Fibroblast of skin of left quadriceps (primary cell): ENCODE data around the gene TCF12.

ENCODE experiments used
- DNase-seq, 2 experiments: peaks; one replicate each; pipeline ENCODE4 v3.0.0-alpha.2; 2013; ENCODE audit warnings: low read depth in 2 of 2

The TCF12 gene

DNA sequence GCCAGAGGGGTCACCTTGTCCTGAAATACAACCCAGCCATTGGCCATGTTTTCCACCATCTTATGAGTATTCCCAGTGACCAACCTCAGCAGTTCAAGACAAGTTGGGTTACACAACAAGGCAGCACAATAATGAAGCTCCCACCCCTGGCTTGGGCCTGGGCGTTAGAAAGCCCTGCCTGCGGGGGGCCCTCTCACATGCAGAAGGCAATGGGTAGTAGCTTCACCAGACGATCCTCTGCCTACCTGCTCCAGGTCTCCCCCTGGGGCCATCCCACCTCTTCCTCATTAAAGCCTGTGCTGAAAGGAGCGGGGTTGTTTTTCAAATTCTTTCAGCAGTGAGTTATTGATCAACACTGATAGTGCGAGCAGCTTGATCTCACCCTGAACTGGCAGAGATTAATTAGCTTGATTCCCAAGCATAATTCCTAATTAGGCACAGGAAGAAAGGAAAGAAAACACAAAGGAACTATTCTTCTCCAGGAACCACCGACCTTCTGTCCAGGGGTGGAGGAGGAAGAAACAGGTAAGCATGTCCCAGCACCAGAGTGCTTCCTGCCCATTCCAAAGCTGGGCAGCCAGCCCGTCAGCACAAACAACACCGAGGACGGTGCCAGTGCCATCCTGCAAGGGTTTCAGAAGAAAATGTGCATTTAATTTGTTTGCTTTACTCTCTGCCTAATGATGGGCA, 378.2 kb downstream of the TCF12 start:
- no peak for DNase-seq

DNA sequence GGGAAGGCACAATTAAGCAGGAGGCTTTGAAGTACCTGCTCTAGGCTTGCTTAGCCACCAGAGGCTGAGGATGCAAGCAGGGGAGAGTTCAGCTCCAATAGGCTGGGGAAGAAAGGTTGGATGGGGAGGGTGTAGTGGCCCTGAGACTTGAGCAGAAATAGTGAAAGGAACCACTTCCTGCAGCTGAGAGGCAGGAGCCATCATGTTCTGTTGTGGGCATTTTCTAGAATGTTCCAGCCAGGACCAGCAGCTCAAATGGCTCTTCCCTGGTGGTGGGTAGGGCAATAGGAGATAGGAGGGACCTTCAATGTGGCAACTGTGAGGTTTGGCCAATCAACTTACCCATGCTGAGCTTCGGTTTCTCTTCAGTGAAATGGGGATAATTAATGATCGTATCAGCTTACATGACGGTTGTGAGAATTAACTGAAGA, 378.7 kb downstream of the TCF12 start:
- DNase-seq: no peak

DNA sequence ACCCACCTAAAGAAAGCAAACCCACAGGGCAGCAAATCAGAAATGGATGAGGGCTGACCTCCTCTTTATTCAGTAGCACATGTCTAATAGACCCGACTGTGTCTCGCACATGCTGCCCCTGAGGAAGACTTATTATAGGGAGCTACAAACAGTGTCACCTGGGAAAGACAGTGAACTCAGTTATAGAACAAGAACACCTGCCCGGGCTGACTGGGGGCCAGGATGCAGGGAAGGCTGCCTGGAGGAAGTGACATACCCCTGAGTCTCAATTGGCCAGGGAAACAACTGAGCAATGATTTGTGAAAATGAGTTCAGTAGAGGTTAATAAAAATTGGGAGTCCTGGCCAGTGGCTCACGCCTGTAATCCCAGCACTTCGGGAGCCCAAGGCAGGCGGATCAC, 379.2 kb downstream of the TCF12 start:
- no peak for DNase-seq

DNA sequence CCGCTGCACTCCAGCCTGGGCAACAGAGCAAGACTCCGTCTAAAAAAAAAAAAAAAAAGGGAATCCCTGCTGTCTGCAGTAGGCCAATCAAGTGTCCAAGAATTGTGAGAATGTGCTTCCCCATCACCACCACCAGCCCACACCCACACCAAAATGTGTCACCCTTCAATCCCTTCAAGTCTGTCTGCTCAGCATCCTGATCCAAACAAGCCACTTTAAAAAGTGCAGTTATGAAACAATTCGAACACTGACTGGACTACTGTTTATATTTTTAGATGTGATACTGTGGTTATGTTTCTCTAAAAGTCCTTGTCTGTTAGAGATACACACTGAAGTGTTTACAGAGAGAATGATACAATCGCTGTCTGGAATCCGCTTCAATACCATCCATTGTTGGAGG, 379.8 kb downstream of the TCF12 start:
- no peak for DNase-seq

DNA sequence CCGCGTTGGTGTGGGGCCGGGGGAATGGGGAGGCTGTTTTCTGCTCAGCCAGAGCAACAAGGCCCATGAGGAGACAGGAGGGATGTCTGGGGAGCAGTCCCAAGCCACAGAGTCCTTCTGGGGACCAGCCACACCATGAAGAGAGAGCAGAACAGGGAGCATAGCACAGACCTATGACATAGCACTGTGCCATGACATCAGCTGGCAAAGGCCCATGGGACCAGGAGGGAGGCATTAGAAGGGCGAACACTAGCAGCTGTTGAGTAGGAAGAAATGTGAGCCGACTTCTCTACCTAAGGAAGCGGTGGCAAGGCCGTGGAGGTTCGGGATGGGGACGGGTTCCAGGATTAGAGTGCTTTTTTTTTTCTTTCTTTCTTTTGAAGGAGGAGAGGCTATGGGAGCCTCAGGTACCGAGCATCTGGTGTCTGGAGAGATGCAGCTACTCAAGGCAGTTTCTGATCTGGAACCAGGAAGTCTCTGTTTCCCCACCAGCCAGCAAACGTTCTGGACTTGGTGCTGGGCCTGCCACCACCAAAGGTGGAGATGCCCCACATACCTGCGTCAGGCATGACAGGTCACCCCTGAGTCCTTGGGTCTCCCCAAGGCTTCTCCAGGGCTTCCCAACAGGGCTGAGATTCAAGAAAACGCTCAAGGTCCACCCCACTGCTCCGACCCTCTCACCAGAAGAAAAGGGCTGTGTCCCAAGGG, 380.6 kb downstream of the TCF12 start:
- DNase-seq: no peak

DNA sequence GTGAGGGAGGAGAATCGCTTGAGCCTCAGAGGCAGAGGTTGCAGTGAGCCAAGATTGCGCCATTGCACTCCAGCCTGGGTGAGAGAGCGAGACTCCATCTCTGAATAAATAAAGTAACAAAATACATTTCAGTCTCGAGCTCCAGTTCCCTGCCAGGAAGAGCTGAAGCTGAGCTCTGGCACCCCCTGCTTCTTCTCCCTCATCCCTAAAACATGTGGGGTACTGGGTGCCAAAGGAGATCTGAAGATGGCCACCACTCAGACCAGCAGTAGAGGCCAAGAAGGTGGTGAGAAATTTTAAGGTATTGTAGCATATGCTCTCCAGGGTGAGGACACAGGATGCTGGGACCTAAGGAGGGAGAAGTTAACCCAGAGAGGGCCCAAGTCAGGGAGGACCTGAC, 382.9 kb downstream of the TCF12 start:
- no peak for DNase-seq

DNA sequence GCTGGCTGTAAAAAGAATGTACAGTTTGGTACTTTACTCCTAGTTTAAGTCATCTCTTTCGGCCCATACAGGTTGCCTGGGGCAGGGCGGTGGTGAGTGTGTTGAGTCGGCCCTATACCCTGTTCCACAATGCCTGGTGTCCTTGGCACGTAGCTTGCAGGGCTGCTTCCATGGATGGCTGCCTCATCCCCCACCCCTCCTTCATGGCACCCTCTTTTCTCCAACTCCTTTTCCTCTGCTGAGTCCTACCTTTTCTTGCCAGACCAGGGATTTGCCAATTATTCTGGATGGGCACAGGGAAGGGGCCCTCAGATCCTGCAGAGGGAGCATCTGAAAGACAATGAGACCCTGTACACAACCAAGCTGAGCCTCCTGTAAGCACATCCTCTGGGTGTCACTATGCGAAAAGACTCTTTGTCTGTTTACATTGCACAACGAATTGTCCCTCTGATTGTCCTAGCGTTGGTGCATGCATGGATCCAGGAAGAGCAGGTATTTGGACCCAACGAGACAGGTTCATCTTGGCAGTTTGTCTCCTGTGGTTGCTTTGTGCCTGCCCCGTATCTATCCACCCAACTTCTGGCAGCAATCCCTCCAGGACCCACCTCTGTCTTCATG, 384.3 kb downstream of the TCF12 start:
- DNase-seq: no peak

DNA sequence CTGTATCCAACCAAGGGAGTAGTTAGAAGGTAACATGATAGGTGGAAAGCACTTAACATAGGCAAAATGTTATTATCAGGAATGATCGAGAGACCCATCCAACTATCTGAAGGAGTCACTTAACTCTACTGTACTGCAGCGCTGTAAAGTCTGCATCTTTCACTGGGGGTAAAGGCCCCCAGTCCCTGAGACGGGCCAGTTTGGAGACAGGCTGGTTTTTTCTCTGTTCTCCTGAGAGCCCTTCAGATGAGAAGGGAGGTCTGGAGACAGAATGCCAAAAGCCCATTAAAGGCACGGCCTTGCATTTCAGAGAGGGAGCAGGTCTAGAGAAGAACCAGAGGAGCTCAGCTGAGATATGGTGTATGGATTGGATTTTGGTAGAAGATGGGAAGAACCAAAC, 386.6 kb downstream of the TCF12 start:
- DNase-seq: no peak

DNA sequence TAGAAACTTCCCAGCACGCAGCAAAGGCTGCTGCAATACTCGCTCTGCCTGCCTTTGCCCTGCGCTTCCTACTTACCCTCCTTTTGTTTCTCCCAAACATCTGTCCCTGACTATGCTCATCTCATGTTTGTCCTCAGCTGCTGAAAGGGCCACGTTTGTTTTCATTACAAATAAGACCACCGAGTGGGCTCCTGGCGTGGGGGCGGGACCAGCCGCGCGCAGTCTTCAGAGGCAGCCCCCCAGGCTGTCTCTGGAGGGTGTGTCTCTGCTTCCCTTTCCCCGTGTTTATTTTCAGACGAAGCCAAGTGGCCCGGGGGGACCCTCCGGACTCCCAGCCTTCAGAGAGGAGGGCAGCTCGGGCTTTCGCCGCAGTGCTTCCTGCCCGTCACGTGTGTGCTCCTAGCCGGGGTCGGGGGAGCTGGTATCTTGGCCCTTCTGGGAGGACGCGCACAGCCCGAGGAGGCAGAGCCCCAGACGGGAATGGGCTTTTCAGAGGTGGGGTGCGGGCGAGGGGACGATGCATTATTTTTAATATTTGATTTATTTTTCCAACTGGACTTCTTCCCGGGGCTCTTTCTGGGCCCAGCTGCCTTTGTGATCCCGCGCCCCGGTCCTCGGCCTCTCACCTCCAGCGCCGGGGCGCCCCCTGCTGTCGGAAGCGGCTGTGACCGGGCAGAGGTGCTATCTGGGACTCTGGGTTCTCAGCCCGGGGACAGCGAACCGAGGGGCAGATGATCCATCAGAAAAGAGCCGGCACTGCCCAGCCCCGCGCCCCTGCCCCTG, 387.9 kb downstream of the TCF12 start:
- no peak for DNase-seq

DNA sequence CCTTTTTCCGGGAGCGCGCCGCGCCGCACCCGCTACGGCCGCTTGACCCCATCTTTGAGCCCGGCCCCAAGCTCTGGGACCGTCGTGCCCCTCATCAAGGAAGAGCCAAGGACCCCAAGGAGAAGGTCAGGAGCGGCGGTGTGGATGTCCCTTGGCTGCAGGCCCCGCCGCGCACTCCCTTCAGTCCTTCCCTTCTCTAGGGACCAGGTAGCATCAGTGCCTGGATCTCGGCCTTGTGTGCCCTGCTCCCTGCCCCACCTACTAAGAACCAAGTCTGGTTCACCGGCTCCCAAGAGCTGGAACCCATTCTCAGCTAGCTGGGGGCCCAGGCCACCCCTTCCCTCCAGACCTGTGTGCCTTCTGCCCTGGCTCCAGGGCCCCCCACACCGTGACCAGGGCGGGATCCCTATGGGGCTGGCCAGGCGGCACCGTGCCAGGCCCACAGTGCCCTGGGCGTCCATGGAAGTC, 388.5 kb downstream of the TCF12 start:
- no peak for DNase-seq

DNA sequence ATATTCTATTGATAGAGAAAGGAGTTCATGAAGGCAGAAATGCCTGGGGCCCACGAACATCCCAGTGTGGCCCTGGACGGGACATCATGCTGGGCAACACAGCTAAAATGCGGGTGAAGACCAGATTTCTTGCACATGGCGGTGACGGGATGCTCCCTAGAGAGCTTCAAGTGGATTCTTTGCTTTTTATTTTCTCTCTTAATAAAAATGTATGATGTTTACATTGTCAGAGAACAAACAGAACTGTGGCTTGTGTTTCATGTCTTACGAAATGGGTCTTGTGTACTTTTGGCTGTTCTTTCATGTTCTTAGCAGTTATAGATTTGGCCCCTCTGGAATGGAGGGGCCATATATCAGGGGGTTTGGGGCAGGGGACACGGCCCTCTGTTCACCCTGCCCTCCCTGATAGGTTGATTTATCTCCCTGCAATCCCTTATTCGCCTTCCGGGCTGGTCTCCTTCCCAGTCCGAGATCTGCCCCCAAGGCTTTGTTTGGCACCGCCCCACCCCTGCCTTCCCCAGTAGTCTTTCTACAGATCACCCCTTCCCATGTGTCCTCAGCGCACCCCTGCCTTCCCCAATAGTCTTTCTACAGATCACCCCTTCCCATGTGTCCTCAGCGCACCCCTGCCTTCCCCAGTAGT, 389.2 kb downstream of the TCF12 start:
- no peak for DNase-seq

DNA sequence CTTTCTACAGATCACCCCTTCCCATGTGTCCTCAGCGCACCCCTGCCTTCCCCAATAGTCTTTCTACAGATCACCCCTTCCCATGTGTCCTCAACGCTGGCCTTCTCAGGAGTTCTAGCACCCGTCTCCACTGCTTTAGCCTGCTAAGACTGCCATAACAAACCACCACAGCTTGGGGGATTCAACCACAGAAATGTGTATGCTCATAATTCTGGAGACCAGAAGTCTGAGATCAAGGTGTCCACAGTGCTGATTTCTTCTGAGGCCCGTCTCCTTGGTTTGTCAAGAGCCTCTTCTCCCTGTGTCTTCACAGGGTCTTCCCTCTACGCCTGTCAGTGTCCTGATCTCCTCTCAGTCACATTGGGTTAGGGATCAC, 389.7 kb downstream of the TCF12 start:
- no peak for DNase-seq

DNA sequence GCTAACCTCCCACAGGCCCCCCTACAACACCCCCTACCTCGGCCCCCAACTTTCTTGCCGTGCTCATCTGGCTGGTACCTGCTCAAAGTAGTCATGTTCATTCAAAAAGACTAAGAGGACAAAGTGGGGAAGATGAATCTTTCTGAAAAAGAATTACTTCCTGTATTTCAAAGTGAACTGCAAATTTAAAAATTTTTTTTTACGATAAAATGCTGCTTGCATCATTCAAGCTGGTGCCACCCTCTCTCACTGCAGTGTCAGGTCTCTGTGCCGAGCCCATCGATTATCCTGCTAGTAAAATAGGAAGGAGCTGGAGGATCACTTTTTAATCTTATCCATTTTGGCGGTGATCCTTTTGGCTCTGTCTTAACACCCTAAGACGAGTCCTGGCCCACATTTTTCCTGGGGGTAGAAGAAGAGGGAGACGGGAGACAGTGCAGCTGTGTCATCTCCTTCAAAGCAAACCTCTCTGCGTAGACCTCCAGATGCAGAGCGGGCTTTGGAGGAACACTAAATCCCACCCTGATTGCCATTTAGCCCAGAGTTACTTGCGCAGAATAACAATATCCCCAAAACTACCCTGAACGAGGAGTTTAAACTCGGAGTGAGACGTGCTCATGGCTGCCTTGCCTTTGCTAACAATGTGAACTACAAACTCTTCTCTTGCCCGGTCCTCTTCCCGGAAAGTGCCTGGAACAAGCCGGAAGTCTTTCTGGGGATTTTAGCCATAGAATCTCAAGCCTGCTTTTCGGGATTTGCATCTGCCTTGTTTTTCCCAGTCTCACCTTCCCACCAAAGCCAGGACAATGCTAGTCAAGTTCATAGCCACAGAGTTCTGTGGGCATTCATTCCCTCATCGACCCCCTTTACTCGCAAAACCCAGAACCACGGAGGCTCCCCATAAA, 391.7 kb downstream of the TCF12 start:
- no peak for DNase-seq

DNA sequence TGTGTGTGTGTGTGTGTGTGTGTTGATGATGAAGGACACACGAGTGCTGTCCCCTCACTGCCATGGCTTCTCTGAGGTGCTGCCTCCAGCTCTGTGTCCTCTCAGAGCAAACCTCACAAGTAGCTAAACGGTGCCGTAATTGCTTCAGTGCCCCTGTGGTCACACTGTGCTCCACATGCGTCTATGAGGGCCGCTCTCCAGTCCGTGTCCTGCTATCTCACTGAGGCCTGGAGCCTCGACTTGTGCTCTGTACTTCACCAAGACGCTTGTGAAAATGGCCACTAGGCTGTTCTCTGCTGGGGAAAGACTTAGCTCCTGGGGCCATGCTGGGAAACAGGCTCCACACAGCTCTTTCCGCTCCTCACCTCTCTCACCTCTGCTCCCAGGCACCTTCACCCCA, 392.4 kb downstream of the TCF12 start:
- no peak for DNase-seq

DNA sequence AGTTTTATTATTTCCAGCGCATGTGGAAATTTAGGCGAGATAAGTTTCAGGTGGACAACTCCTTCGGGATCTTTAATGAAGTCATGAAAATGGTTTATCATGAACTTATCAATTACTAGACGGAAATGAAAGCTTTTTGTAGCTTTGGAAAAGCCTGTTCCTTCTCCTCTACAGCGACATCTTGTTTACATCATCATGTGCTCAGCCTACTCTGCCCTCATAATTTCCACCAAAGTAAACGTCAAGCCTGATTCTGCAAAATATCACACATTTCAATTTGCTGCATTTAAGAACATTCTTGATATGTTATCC, 393.5 kb downstream of the TCF12 start:
- DNase-seq: no peak

DNA sequence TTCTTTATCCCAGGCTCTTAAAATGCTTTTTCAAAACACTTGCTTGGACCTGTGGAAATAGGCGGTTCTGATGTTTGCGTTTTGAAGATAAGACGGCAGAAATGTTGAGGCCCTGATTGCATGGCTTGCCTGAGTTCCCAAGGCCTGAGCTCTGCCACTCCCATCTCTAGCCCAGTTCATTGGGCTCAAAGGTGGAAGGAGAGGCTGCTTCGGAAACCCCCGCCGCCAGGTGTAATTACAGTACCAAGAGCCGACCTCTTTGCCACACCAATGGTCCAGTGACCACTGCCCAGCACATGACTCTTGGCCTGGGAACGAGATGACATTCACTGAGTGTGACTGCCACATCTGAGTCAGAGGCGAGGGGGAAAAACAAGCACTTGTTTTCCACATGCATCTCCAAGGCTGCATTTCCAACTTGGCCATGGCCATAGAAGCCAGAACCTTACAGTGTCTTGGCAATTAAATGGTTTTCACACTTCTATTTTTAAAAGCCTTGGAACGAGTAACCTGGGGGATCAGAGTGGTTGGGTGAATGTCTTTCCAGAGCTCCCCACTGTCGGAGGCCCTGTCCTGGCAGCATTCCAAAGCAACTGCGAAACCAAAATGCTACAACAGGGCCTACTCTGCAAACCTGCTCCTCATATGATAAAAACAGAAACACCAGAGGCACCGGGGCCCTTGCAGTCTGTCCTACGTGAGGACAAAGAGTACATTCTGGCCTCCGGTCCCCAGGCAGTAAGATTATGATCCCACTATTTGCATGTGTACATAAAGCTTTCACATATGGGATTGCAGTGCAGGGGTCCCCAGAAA, 394.1 kb downstream of the TCF12 start:
- DNase-seq: no peak

DNA sequence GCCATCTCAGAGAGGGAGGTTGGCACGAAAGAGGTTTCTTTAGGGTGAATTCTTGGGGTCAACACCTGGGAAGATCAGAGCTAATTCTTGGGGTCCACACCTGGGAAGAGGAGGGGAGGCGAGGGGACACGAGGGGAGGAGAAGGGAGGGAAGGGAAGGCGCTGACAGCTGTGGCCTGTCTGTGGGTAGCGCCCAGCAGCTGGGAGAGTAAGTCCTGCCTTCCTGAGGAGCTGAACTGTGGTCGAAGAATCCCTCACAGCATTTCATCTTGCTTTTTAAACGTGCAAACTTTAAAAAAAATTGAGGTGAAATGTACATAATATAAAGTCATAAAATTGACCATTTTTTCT, 394.7 kb downstream of the TCF12 start:
- DNase-seq: no peak

DNA sequence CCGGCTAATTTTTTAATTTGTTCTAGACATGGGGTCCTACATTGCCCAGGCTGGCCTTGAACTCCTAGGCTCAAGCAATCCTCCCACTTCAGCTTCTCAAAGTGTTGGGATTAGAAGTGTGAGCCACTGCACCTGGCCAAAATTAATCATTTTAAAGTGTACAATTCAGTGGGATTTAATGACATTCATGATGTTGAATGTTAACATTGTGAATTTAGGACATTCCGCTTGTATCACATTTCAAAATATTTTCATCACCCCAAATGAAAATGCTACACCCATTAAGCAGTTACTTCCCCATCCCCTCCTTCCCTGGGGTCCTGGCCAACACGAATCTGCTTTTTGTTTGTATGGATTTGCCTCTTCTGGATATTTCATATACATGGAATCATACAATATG, 395.8 kb downstream of the TCF12 start:
- no peak for DNase-seq

DNA sequence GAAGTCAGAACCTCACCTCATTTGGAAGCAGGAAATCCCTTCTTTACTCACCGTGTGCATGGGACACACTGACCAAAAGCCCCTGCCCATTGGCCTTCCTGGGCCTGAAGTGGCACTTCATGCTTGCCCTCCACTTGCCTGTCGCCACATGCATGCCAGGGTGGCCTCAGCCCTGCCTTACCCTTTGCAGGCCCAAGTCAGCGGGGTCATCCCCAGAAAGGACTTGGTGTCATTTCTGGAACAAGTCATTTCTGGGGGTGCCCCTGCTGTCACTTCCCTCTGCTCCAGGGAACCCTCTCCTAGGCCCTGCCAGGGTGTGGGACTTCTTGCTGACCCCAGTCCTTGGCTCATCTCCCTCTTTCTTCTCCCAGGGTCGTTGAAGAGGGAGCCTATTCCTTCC, 398.0 kb downstream of the TCF12 start:
- DNase-seq: no peak

DNA sequence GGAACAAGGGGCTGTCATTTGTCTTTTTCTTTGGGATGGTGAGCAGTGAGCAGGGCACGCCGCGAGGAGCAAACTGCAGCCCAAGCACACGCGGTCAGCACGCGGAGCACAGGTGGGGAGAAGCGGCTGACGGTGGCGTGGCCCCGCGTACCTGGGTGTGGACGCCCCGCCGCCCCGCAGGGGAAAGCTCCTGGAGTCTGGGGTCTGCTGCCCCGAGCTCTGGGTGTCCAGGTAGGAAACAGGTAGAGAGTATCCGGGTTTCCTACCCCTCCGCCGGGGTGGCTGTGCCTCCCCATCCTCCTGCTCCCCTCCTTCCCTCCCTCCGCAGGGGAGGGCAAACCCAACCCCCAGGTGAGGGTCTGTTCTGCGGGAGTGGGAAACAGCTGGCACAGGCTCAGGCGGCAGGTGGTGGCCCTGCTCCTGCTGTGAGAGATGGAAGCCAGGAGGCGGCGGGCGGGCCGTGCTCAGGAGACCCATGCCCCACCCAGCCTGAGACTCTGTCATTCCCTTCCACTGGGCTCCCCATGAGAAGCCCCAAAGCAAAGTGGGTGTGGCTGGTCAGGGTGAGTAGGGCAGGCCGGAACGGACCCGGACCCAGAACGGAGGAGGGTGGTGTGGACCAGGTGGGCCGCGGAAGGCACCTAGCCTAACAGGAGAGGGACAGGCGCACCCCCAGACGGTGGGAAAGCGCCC, 400.9 kb downstream of the TCF12 start:
- DNase-seq: no peak
